Adrenal gland (tissue), 5 donors: ENCODE data around the gene TBCEL.

Experiments used
- POLR2A ChIP-seq, 2 donors: fragments of 450-650 bp; IDR thresholded peaks; one replicate each; pipeline ENCODE4 v1.6.1; 2017; ENCODE audit warnings: antibody characterized with exemption in 2 of 2, mild to moderate bottlenecking in 2 of 2, moderate library complexity in 1 of 2
- TF ChIP-seq, protein P1 (sequence below), 6 experiments: fragments of 450-650 bp in 4 of 6; fragments of 200-600 bp in 2 of 6; sonication (generic) in 1 of 6; IDR thresholded peaks; 1 replicate in 5 of 6; 2 replicates in 1 of 6; pipeline versions ENCODE4 v1.5.1 to v1.8.0; 2016 to 2021; ENCODE audit warnings: antibody characterized with exemption in 6 of 6, mild to moderate bottlenecking in 2 of 6, moderate library complexity in 1 of 6
- donor health status: DM: no; HTN: no; CAD: no.

DNA sequence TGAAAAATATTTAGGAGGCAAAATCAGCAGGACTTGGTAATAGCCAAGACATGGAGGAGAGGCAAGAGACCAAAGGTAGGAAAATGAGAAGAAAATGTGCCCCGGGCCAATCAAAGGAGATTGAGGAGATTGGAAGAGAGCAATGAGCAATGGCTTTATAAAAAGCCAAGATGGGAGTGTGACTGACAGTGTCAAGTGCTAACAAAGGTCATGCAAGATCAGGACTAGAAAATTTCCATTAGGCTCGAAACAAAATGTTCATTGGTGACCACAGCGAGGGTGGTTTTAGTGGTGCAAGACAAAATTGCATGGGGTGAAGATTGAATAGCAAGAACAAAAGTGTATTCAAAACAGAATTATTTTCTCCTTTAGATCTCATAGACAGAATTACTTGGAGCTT is 45.2 kb upstream of the TBCEL start:
- TF ChIP-seq, protein P1, sequence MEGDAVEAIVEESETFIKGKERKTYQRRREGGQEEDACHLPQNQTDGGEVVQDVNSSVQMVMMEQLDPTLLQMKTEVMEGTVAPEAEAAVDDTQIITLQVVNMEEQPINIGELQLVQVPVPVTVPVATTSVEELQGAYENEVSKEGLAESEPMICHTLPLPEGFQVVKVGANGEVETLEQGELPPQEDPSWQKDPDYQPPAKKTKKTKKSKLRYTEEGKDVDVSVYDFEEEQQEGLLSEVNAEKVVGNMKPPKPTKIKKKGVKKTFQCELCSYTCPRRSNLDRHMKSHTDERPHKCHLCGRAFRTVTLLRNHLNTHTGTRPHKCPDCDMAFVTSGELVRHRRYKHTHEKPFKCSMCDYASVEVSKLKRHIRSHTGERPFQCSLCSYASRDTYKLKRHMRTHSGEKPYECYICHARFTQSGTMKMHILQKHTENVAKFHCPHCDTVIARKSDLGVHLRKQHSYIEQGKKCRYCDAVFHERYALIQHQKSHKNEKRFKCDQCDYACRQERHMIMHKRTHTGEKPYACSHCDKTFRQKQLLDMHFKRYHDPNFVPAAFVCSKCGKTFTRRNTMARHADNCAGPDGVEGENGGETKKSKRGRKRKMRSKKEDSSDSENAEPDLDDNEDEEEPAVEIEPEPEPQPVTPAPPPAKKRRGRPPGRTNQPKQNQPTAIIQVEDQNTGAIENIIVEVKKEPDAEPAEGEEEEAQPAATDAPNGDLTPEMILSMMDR (IDR thresholded peaks at IDR 0.05) = no peak
- no peak for TF ChIP-seq POLR2A (IDR thresholded peaks at IDR 0.05)
